Chondrocyte (in vitro differentiated cells): Measurements from ENCODE around the gene AFF1. TPM values are rescaled to one million over a fixed set of nuclear protein-coding genes. Genes with fewer than 3 reads are reported as not detected.

Experiments
- DNase-seq: peaks from one replicate; pipeline ENCODE4 v3.0.0; 2021; ENCODE audit warnings: mixed read lengths, low spot score
- H3K27ac Mint-ChIP-seq: one replicate; pipeline ENCODE4 v1.8.0; 2021; ENCODE audit warnings: mild to moderate bottlenecking, moderate library complexity, mixed read lengths; ENCODE audit not compliant: unreplicated experiment
- H3K27me3 Mint-ChIP-seq: 2 replicates; pipeline ENCODE4 v1.8.0; 2021; ENCODE audit warnings: low read depth, mixed read lengths
- H3K36me3 Mint-ChIP-seq: 2 replicates; pipeline ENCODE4 v1.8.0; 2021; ENCODE audit warnings: low read depth, mixed read lengths
- H3K4me1 Mint-ChIP-seq: 2 replicates; pipeline ENCODE4 v1.8.0; 2021; ENCODE audit warnings: low read depth, mild to moderate bottlenecking, mixed read lengths
- H3K4me3 Mint-ChIP-seq: one replicate; pipeline ENCODE4 v1.8.0; 2021; ENCODE audit warnings: mild to moderate bottlenecking, moderate library complexity, mixed read lengths; ENCODE audit not compliant: unreplicated experiment
- H3K9me3 Mint-ChIP-seq: 2 replicates; pipeline ENCODE4 v1.8.0; 2021; ENCODE audit warnings: low read depth, mixed read lengths
- total RNA-seq: library from RNA; stranded (reverse); gene quantifications from 3 replicates; pipeline ENCODE4 v1.2.1, GENCODE V29; 2021
- TF ChIP-seq, protein P1 (sequence below): fragments of 200-600 bp; sonication (generic); IDR thresholded peaks from 2 replicates; pipeline ENCODE4 v1.5.0; 2021; ENCODE audit warnings: antibody characterized with exemption, mild to moderate bottlenecking, moderate library complexity

Gene AFF1
- total RNA-seq, 1 donor from 2014 or later, result 25.9 TPM

DNA sequence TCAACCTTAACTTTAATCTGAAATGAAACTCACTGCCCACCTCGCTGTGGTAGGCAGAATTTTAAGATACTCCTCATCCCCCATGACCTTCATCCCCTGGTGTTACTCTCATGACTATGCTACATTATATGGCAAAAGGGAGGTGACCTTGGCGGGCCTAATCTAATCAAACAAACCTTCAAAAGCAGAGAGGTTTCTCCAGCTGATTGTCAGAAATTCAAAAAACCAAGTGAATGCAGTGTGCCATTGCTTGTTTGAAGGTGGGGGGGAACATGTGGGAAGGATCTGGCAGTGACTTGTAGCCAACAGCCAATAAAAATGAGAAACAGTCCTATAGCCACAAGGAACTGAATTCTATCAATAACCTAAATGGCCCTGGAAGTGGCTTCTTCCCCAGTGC is 237.1 kb downstream of the AFF1 start:
- H3K4me3 Mint-ChIP-seq, result no peak overlapping the region
- no peaks in the 10 kb centered on the region for H3K27me3 Mint-ChIP-seq
- H3K27ac Mint-ChIP-seq, result no peak overlapping the region
- H3K9me3 Mint-ChIP-seq, result no peaks in the 10 kb centered on the region
- TF ChIP-seq, protein P1, sequence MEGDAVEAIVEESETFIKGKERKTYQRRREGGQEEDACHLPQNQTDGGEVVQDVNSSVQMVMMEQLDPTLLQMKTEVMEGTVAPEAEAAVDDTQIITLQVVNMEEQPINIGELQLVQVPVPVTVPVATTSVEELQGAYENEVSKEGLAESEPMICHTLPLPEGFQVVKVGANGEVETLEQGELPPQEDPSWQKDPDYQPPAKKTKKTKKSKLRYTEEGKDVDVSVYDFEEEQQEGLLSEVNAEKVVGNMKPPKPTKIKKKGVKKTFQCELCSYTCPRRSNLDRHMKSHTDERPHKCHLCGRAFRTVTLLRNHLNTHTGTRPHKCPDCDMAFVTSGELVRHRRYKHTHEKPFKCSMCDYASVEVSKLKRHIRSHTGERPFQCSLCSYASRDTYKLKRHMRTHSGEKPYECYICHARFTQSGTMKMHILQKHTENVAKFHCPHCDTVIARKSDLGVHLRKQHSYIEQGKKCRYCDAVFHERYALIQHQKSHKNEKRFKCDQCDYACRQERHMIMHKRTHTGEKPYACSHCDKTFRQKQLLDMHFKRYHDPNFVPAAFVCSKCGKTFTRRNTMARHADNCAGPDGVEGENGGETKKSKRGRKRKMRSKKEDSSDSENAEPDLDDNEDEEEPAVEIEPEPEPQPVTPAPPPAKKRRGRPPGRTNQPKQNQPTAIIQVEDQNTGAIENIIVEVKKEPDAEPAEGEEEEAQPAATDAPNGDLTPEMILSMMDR, result no peak
- no peak for DNase-seq
- no peaks in the 10 kb centered on the region for H3K4me1 Mint-ChIP-seq
- peaks cover 4% of the 10 kb centered on the region for H3K36me3 Mint-ChIP-seq

DNA sequence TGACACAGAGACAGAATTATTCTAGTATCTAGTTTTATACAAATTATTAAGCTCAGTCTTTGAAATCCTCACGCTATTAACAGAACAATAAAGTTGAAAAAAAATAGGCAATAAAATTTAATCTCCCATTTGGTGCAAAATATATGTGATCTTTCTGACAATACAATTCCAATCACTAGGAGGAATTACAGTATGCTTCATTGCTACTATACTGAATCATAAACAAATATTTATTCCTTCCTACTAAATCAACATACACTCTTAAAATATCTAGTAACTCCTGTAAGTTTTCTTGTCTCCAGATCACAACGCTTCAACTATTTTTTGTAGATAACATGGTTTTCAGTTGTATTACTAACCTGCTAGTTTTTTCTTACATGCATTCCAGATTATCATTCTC is 239.9 kb downstream of the AFF1 start:
- no peaks in the 10 kb centered on the region for H3K27me3 Mint-ChIP-seq

DNA sequence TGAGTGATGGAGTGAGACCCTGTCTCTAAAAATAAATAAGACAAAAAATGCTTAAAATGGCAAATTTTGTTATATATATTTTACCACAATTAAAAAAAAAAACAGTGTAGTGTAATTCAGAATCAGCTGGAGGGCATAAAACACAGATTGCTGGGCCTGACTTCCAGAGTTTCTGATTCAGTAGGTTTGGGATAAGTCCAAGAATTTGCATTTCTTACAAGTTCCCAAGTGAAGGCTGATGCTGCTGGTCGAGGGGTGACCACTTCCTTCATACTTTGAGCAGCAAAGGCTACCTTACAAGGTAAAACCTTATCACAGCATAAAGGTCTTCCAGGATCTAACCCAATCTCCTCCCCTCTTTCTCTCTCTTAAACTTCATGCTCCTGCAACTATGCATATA is 244.9 kb downstream of the AFF1 start:
- H3K27ac Mint-ChIP-seq, result no peak overlapping the region
- DNase-seq, result no peak
- H3K4me3 Mint-ChIP-seq, result no peak overlapping the region
- no peaks in the 10 kb centered on the region for H3K27me3 Mint-ChIP-seq
- no peaks in the 10 kb centered on the region for H3K4me1 Mint-ChIP-seq
- TF ChIP-seq, protein P1, result no peak
- peaks cover 1% of the 10 kb centered on the region for H3K36me3 Mint-ChIP-seq
- no peaks in the 10 kb centered on the region for H3K9me3 Mint-ChIP-seq

More for the DNA sequence above, 239.9 kb downstream of the AFF1 start:
- Mint-ChIP-seq H3K27ac (no peak overlapping the region), H3K4me3 (no peak overlapping the region), H3K4me1 (no peaks in the 10 kb centered on the region), H3K36me3 (peaks cover 4% of the 10 kb centered on the region), H3K9me3 (no peaks in the 10 kb centered on the region)
- TF ChIP-seq, protein P1, result no peak
- no peak for DNase-seq

DNA sequence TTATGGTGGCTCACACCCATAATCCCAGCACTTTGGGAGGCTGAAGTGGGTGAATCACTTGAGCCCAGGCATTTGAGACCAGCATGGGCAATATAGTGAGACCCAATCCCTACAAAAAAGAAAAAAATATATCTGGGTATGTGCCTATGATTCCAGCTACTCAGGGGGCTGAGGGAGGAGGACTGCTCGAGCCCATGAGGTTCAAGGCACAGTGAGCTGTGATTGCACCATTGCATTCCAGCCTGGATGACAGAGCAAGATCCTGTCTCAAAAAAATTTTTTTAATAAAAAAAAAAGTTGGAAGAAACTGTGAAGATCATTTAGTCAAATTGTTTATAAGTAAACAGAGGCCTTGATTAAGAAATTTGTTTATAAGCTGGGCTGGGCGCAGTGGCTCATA is 246.0 kb downstream of the AFF1 start:
- no peak overlapping the region for H3K27ac Mint-ChIP-seq
- H3K4me1 Mint-ChIP-seq, result no peaks in the 10 kb centered on the region
- no peaks in the 10 kb centered on the region for H3K27me3 Mint-ChIP-seq
- H3K4me3 Mint-ChIP-seq, result no peak overlapping the region
- peaks cover 1% of the 10 kb centered on the region for H3K36me3 Mint-ChIP-seq
- no peak for DNase-seq
- TF ChIP-seq, protein P1, result no peak
- no peaks in the 10 kb centered on the region for H3K9me3 Mint-ChIP-seq

DNA sequence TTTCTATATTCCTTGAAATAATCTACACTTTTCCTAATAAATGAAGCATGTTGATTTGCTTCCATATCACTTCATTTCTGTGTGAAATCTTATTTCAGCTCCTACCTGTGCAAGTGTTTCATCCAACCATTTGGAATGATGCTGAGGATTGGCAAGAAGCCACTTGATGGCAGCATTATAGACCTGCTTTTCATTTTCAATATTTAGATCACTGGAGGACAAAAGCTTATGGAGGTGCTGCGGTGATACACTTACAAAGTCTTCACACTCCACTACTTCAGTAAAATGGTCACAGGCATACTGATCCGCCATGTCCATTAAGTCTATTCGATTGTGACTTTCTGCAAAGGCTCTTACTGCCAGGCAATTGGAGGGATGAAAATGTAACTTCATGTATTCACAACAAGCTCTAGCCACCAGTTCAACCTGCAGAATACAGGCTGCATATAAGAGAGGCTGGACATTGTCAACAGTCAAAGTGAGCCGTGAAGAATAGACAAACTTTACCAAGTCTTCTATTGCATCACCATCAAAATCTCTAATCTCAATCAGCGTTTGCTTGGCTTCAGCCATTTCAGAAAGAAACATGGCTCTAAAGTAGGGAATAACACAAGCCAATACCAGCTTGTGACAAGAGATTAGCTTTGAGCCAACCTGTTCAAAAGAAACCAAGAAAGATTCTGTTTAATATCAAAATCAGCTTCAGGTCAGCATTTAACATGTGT is 250.5 kb downstream of the AFF1 start:
- TF ChIP-seq, protein P1, result no peak
- Mint-ChIP-seq H3K4me3 (no peak overlapping the region), H3K27ac (no peak overlapping the region), H3K27me3 (no peaks in the 10 kb centered on the region), H3K4me1 (peaks cover 8% of the 10 kb centered on the region), H3K36me3 (no peaks in the 10 kb centered on the region), H3K9me3 (no peaks in the 10 kb centered on the region)
- no peak for DNase-seq
